GM21515 (cell line): ENCODE measurements around the gene LRMDA.

ENCODE experiments used
- ATAC-seq: cut with Tn5 transposase; IDR thresholded peaks from one replicate; pipeline ENCODE4 v1.9.1; 2021; ENCODE audit not compliant: unreplicated experiment

LRMDA gene

DNA sequence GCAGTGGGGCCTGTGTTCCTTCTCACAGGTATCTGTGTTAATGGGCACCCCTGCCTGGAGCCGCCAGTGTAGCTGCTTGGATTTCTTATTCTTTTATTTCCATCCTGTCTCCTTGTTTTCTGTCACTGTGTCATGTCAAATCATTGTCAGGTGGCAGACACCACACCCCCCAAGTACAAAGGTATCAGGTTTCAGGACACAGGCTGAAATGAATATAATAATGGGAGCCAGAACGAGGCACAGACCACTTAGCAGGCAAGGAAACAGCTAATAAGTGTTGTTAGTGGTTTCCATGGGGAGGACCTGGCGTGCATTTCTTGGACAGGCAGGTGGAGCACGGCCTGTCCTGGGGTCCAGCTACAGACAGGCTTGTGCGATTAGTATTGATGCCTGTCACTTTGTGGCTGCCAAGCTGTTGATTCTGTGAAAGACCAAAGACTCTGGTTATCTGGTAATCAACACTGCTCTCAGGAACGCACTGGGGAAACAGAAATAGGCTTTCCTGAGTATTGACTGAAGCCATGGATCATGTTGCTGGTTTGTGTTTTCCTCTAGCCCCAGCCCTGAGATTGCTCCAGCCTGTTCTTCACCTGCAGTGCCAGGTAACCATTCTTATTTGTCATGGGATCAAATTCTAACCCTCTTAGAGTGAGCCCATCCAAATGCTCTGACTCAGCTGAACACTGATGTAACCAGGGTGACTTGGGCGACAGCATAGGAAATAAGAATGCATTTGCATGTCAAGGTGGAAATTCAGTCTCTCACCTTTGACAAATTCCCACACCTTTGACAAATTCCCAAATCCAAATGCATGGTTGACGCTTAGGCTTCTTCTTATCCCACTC is 1002.0 kb downstream of the LRMDA start:
- ATAC-seq = no peak

DNA sequence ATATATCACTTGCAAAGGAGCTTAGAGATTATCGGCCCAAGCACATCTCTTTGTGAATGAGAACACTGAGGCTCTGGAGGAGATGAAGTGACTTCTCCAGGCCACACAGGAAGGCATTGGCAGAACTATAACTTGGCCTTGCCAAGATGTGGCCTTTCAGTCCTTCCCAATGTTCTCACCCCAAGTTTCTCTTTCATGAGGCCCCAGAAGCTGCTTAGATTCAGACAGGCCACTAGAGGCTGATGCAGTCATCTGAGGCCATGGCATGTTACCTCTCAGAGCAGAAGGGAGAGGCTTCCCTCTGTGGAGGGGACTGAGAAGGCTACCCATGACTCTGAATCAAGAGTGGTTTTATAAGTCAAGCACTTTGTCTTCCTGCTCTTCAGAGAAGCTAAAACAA is 1003.7 kb downstream of the LRMDA start:
- no peak for ATAC-seq

DNA sequence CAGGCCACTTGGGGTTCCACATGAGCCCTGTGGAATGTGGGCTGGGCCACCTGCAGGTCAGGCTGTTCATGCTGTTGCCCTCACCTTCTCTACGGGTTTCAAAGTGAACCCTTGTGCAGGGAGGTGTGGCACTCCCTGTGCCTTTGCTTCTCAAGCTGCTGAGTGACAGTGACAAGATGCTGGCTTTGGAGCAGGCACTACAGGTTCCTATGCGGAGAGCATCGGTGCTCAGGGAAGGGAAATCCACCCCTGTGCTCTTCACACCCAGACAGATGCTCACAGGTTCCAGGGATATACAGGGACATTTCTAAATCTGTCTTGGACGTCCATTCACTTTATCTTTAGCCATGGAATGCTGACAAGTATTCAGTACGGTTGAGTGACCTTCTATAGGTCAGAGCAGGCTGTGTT is 1005.0 kb downstream of the LRMDA start:
- no peak for ATAC-seq

DNA sequence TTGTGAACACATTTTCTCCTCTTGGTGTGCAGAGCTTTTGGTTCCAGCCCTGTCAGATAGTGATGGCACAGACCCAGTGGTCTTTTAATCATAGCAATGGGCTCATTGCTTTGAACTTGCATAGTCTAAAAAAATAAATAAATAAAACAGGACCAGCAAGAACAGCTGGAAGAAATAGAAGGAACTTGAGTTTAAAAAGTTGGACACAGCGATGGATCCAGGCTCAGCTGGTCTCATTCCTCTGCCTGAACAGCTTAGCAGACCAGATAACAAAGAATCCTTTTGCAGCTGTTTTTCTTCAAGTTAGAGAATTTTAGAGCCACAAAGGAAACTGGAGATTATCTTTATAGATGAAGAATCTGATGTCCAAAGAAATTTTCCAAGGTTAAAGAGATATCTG is 1005.6 kb downstream of the LRMDA start:
- no peak for ATAC-seq

DNA sequence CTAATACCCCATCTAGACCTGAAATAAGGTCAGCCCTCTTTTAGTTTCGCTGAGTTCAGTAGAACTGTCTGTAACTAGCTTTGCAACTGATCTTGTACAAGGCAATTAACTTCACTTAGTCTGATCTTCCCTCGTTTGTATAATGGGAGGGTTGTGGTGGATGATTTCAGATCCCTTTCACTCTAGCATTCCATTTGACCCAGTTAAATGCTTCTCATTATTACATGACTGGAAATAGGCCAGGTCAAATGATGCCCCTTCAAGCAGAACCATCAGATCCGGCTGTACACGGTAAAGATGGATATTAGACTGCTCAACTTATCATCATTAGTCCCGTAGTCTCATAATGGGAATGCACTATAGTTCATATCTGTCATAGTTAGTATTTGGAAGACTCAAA is 1009.0 kb downstream of the LRMDA start:
- no peak for ATAC-seq

DNA sequence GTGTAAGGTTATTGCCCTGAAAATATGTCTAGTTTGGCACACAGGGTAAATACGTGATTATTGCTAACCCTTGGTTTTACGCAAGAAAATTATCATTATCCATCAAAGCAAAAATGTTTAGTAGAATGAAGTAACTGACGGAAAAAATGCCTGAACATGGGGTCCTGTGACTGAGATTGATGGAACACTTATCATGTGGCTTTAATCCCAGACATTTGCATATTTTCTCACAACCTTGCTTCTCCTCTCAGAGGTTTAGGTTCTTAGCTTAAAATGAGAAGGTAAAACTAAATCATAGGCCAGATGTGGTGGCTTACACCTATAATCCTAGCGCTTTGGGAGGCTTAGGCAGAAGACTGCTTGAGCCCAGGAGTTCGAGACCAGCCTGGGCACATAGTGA is 1010.7 kb downstream of the LRMDA start:
- no peak for ATAC-seq

DNA sequence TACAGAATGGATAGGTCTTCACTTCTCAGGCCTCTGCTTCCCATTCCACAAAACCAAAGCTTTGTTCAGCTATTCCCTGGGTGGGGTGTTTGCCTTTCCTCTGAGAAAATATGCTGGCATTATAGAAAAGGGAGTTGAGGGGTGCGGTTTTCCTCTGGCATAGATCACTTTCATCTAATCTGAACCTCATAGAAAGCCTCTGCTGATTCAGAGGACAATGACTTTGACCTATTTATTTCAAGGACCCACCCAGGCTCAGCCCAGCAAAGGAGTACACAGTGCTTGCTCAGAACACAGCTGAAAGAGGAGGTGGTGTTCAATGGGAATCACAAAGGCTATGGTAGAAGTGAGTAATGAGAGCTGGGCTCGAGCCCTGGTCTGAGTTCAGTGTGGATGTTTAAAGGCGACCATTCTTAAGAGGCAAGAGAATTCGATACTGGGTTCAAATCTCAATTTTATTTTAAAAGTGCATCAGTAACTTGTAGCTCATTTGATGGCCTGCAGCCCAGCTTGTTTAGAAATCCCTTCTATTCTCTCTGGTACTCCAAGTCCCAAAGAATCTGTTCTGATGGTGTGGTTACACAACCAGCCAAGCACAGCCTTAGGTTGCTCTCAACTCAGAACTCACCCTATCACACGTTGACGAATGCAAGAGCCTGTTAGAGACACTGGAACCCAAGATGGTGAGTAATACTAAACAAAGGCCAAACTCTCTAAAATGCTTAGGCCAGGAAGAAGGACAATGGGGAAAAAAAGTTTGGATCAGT is 1012.8 kb downstream of the LRMDA start:
- no peak for ATAC-seq

DNA sequence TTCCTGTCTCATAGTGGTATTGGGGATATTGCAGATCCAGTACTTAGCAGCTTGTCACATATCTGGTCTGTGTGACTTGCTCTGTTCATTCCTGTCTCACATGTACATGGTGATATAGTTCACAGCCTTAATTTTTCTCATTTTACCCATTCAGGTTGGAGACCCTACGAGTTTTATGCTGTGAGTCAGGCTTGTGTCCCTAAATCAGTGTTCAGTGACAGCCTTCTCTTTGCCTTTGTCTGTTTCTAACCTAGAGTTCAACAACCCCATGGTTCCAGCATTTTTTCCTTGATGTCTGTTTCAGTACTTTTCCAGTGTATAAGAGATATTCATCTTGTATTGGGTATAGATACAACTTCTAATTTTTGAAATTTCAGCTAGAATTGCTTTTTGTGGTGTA is 1016.2 kb downstream of the LRMDA start:
- no peak for ATAC-seq

DNA sequence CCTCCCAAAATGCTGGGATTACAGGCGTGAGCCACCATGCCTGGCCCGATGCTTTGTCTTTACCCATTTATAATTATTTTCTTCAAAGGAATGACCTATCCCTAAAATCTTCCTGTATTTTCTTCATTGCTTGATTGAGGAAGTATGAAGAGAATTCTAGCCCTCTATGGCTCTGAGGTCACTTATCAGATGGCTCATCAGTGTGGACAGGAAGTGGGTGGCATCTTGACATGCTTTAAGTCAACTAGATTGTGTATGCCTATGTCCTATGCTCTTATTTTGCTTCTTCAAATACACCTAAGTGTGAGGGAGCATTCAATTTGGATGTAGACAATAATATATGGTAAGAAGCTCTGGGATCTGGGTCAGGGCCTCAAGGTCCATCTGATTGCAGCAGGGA is 1020.5 kb downstream of the LRMDA start:
- no peak for ATAC-seq

DNA sequence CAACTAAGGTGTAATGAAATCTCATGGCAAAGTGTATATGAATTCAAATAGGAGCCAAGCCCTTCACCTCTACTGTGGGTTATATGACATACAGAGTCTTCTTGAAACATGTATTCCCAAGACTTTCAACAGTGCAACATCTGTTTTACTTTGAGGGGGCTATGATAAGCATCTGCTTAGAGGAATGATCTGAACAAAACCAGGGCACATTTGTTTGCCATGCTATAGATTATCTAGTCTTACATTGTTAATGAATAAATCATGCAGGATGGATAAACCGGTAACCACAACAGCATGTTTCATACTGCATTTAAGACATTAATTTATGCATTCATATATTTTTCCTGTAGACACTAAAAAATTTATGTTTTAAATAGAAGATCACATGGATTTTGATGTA is 1021.9 kb downstream of the LRMDA start:
- ATAC-seq = no peak

DNA sequence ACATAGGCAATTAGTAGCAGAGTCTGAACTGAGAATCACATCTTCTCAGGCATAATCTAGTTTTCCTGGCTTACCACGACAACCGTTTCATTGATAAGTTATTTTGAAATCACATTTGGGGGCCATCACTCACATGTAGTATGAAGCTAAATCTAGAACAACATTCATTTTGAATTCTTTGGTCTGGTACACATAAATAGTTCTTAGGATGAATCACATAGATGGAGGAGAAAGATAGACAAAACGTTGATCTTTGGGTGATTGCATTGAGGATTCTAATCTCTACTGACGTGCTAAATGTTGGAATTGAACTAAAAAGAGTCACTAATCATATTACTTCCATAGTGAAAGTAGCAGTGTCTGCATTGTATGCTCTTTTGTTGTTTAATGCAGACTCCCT is 1022.6 kb downstream of the LRMDA start:
- ATAC-seq = no peak

DNA sequence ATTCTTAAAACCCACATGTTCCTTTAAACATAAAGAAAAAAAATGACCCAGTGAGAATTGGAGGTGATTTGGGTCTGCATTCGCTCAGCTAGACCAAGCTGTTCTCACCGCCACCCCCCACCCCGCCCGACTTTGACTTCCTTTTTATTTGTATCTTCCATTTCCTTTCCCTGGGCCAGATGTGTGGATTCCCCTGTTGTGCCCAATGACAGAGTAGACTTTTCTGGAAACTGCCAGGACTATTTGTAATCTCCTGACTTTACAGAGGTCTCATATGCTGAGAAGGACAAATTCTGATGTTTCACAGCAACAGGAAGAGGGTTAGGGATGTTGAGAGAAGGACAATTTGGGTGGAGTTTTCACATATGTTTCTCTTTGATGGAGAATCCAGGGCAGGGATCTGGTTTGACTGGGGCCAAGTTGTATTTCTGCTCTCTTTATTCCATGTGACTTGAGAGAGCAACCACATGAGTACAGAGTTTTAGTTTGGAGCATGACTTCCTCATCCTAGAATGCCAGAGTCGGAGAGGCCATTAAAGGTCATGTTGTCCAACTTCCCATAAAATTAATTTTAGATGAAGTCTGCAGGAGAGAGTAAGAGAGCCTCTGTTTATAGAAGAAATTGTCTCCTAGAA is 1023.2 kb downstream of the LRMDA start:
- ATAC-seq = no peak

DNA sequence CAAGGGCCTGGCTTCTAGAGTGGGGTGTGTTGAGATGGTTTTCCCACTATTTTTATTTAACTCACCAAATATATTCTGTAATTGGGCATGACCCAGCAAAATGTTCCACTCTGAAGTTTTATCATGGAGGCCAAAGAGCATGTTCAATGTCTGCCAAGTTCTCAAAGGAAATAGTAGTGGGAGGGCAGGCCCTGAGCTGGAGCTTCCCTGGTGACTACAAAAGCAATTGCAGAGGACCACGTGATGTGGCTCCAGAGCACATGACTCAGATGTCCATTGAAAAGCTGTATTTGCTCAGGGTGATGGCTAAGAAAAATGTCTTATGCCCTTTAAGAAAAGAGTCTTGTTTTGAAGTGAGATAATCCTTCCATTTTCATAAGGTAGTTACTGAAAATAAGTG is 1024.8 kb downstream of the LRMDA start:
- ATAC-seq = no peak

DNA sequence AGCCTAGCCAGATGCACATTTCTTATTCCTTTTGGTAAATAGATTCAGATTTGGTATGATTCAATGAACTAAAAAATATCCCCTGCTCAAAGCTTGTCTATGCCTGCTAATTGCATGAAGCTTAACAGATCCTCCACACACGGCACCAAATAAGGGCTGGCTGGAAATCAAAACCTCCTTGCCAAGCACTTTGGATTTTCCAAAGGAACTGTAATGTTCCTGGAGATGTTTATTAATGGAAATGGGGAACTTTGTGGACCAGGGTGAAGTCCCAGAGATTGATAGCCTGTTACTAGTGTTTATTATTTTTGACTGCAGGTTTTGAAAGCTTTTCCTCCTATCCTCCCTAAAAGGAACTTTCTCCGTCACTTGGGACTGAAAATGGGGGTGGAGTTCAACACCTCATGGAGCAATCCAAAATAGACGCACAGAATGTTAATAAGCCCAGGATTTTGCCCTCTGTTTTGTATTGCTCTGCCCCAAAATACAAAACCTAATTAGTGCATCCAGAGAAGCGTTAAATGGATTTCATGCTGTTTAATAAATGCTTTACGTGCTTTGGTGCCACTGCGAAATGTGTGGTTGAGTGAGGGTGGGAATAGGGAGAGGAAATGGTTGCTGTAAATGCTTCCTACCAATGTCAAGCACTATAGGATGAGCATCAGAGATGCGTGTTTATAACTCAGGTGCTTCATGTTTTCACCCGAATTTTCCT is 1027.7 kb downstream of the LRMDA start:
- no peak for ATAC-seq

DNA sequence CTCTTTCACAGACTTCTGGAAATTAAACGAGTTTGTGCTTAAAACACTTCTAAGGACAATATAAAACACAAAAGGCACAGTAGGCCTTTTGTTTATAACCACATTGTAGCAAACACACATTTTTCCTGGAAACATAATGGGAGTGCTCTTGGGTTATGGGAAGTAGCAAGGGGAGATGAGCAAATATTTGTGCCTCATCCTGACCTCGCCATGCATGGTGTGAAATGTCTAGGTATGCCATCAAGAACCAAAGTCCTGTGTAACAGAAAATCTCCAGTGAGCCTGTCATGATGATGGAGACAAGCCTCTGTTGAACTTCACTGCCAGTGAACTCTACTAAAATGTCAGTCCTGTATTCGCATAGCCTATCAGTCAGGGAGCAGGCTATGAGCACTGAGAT is 1029.6 kb downstream of the LRMDA start:
- no peak for ATAC-seq

DNA sequence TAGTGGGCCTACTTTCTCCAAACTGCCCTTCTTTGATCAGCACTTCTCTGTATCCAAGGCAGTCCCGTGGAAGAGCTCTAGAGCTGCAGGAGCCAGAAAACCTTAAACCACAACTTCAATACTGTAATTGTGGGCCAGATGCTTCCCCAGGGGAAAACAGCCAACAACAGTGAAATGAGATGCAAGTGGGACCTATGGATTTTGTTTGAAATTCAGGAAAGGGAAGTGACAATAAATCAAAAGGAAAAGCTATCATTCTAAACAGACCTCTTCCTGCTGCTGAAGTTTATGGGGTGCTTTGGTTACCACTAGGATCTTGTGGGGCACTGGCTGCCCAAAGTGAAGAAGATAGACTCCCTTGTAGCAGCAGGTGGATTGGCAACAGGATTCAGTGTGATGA is 1031.7 kb downstream of the LRMDA start:
- no peak for ATAC-seq

DNA sequence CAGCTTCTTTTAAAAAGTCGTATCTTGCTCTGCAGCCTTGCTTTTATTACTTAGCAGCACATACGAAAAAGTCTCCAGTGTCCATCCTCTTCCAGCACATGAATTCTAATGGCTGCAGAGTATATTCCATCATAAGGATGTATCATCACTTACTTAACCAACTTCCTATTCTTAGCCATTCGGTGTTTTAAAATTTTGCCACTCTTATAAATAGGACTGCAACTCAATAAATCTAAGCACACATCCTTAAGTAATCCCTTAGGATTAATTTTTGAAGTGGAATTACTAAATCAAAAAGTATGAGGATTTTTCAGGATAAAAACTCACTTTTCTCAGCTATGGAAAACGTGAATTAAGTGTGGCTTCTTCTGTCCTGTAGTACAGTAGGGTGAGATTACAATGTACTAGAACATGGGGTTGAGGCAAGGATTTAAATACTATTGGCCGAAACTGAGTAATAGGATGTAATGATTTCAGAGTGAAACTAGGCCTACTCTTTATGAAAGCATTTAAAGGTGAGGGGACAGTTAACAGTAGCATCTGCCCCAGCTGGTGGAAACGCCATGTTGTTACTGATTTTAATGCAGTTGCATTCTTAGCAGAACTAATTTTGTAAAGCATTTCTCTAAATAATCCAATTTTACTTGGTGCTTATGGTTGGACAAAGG is 1035.5 kb downstream of the LRMDA start:
- no peak for ATAC-seq

DNA sequence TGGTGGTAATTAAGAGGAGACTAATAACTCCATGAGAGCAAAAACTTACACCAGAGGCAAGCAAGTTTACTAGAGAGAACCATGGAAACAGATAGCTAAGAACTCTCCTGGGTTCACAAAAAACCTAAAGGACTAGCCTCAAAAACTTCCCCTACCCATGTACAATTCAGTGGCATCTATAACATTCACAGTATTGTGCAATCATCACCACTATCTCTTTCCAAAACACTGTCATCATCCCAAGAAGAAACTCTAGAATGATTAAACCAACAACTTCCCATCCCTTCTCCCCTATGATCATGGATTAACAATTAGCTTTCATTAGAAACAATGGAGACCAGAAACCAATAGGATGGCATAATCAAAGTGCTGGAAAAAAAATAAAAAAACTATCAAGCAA is 1038.3 kb downstream of the LRMDA start:
- ATAC-seq = no peak

DNA sequence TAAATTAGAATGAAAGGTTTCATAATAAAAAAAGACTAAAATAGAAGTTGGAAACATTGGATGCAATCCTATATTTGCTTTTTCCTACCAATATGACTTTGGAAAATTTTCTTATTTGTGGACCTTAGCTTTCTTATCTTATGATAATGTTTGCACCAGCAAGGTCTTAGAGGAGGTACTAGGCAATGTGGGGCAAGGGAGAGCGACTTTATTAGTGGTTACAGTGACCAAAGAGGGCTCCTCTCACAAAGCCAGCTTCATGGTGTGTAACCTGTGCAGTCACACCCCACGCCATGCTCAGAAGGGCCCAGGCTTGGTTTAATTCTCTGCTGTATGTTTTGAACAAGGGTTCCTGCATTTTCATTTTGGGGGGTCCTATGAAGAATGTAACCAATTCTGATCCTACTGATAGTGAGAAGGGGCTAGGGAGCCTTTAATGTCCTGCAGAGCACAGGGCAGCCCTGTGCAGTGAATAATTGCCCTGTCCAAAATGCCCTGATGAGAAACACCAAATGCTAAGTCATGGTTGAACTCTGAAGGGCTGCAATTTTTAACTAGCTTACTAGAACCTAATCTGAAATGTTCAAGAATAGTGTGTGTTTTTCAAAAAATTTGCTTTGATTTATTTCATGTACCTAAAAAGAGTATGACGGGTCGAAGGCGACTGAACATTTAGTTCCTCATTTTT is 1047.8 kb downstream of the LRMDA start:
- no peak for ATAC-seq

DNA sequence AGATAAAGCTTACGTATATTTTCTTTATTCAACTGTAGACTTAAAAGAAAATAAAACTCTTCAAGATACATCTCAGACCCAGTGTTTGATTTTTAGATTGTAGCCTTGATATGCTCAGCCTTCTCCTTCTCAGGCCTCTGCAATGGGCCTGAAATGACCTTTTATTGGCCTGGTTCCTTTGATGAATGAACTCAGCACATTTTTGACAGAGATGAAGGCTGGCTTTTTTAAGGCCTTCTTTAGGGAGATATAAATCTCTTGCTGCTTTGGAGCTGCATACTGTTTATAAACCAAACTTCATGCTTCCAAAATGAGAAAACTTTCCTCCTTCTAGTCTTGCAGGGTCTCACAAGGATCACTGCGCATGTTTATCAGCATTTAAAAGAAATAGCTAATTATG is 1049.8 kb downstream of the LRMDA start:
- no peak for ATAC-seq
